A549 (cell line): ENCODE data around the gene CACNA1D.

ENCODE experiments used
- CEBPB ChIP-seq, 2 experiments: fragments of >200 bp in 1 of 2; sonication (Bioruptor Twin) in 1 of 2; formaldehyde crosslinking in 1 of 2; IDR thresholded peaks; 2 replicates each; pipeline ENCODE4 v1.6.1; 2012 to 2016
- CHD2 ChIP-seq: fragments of 150-350 bp; IDR thresholded peaks from 2 replicates; pipeline ENCODE4 v1.6.1; 2014; ENCODE audit warnings: low read length; ENCODE audit not compliant: partially characterized antibody
- EP300 ChIP-seq, 2 experiments: fragments of >200 bp; sonication (Bioruptor Twin); formaldehyde crosslinking; IDR thresholded peaks; 2 replicates in 1 of 2; 3 replicates in 1 of 2; pipeline ENCODE4 v1.6.1; 2016 to 2017
- TP53 ChIP-seq: fragments of 250-450 bp; sonication (Bioruptor Pico); IDR thresholded peaks from 2 replicates; pipeline ENCODE4 v1.5.0; 2021; ENCODE audit warnings: mild to moderate bottlenecking, moderate library complexity
- TF ChIP-seq, protein P1 (sequence below): fragments of >200 bp; sonication (Bioruptor Twin); formaldehyde crosslinking; IDR thresholded peaks from 3 replicates; pipeline ENCODE4 v1.5.1; 2016

DNA sequence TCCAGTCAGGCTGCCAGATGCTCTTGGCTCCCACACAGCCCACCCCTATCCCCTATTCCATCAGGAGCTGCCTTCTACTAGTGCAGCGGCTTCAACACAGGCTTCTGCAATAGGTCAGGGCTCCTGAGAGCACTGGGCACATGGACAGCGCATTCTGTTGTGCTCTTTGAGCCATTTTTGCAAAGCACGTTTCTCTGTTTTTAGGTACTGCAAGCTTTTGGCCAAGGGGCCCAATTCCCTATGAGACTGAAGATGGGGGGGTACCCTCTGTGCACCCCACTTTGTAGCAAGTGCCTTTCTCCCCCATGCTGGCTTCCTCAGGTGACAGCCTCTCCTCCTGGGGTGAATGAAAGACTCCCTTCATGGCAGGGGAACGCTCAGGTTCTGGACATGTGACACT, 320.7 kb downstream of the CACNA1D start:
- TF ChIP-seq, protein P1, sequence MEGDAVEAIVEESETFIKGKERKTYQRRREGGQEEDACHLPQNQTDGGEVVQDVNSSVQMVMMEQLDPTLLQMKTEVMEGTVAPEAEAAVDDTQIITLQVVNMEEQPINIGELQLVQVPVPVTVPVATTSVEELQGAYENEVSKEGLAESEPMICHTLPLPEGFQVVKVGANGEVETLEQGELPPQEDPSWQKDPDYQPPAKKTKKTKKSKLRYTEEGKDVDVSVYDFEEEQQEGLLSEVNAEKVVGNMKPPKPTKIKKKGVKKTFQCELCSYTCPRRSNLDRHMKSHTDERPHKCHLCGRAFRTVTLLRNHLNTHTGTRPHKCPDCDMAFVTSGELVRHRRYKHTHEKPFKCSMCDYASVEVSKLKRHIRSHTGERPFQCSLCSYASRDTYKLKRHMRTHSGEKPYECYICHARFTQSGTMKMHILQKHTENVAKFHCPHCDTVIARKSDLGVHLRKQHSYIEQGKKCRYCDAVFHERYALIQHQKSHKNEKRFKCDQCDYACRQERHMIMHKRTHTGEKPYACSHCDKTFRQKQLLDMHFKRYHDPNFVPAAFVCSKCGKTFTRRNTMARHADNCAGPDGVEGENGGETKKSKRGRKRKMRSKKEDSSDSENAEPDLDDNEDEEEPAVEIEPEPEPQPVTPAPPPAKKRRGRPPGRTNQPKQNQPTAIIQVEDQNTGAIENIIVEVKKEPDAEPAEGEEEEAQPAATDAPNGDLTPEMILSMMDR: no peak
- no peak for TF ChIP-seq EP300 (IDR thresholded peaks at IDR 0.05)
- no peak for TF ChIP-seq CEBPB (IDR thresholded peaks at IDR 0.05)
- no peak for TF ChIP-seq TP53 (CRISPR knock-in tag)
- no peak for TF ChIP-seq CHD2
